HG03575 (cell line): ENCODE measurements around the gene PGGHG.

Experiments
- ATAC-seq: cut with Tn5 transposase; IDR thresholded peaks from one replicate; pipeline ENCODE4 v1.9.1; 2021; ENCODE audit not compliant: unreplicated experiment, insufficient number of reproducible peaks, low FRiP score; ENCODE audit errors: extremely low read depth

PGGHG gene

GRCh38 chr11:267491-267994, 21.4 kb upstream of the PGGHG start:
- ATAC-seq, result no peak

- ATAC-seq, result peak; percentile 20
These were observed 20.2 kb upstream of the PGGHG start for GRCh38 chr11:268716-269145.

GRCh38 chr11:269146-269890, 19.6 kb upstream of the PGGHG start:
- peak; percentile 48 for ATAC-seq

GRCh38 chr11:270451-271318, 18.2 kb upstream of the PGGHG start:
- ATAC-seq, result no peak

GRCh38 chr11:271319-271715, 17.6 kb upstream of the PGGHG start:
- ATAC-seq, result no peak

- ATAC-seq, result no peak
These were observed 16.6 kb upstream of the PGGHG start for GRCh38 chr11:272195-272930.

- ATAC-seq, result no peak
These were observed 16.1 kb upstream of the PGGHG start for GRCh38 chr11:272931-273198.

GRCh38 chr11:276219-276618, 12.7 kb upstream of the PGGHG start:
- no peak for ATAC-seq

- ATAC-seq, result no peak
These were observed 10.7 kb upstream of the PGGHG start, which contains the start of gene NLRP6 for GRCh38 chr11:278001-278951. Gene NLRP6, plus strand, starts transcription at chr11:278407. Its CDS starts 163 bp downstream, at chr11:278570.

GRCh38 chr11:279040-279965, 9.6 kb upstream of the PGGHG start:
- no peak for ATAC-seq

GRCh38 chr11:279966-280705, 8.8 kb upstream of the PGGHG start:
- ATAC-seq, result no peak

GRCh38 chr11:280706-281485, 8.0 kb upstream of the PGGHG start:
- no peak for ATAC-seq

GRCh38 chr11:281486-282161, 7.3 kb upstream of the PGGHG start:
- no peak for ATAC-seq

- ATAC-seq, result no peak
These were observed 6.8 kb upstream of the PGGHG start for GRCh38 chr11:282171-282570.

- no peak for ATAC-seq
These were observed 6.1 kb upstream of the PGGHG start for GRCh38 chr11:282630-283360.
